ENCODE data around the gene MPP4.
A peak's percentile ranks its signal among the peaks of the same experiment; 100 is the strongest.

- TF ChIP-seq, protein P1, sequence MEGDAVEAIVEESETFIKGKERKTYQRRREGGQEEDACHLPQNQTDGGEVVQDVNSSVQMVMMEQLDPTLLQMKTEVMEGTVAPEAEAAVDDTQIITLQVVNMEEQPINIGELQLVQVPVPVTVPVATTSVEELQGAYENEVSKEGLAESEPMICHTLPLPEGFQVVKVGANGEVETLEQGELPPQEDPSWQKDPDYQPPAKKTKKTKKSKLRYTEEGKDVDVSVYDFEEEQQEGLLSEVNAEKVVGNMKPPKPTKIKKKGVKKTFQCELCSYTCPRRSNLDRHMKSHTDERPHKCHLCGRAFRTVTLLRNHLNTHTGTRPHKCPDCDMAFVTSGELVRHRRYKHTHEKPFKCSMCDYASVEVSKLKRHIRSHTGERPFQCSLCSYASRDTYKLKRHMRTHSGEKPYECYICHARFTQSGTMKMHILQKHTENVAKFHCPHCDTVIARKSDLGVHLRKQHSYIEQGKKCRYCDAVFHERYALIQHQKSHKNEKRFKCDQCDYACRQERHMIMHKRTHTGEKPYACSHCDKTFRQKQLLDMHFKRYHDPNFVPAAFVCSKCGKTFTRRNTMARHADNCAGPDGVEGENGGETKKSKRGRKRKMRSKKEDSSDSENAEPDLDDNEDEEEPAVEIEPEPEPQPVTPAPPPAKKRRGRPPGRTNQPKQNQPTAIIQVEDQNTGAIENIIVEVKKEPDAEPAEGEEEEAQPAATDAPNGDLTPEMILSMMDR (conservative IDR thresholded peaks at IDR 0.05) = no peak; the same call in none of the 2 replicates
- TF ChIP-seq ZFX (IDR thresholded peaks at IDR 0.05) = peak; percentile 57
Observed at GRCh38 chr2:201643216-201643890, 55.1 kb downstream of the MPP4 start, which contains the start of gene TMEM237.

Data from C4-2B (cell line).